Activated B cell treated with CpG ODN at 0.5 μM for 24 hours (primary cell): ENCODE data around the gene MGAT5. TPM values are rescaled to one million over a fixed set of nuclear protein-coding genes. Genes with fewer than 3 reads are reported as not detected.

Experiments used
- ATAC-seq: fragments of 200-7000 bp; cut with Tn5 transposase; one replicate; pipeline ENCODE4 v1.10.0; 2021; ENCODE audit warnings: low read depth, mild to moderate bottlenecking, moderate library complexity
- CTCF ChIA-PET: fragments of 350-600 bp; sonication (Branson Sonifier 250); formaldehyde crosslinking; loops from one replicate; lab custom pipeline; 2021; ENCODE audit warnings: antibody characterized with exemption; lab: Charles Lee
- POLR2A ChIA-PET: fragments of 350-600 bp; sonication (Branson Sonifier 250); formaldehyde crosslinking; loops from one replicate; lab custom pipeline; 2021; ENCODE audit warnings: antibody characterized with exemption; lab: Charles Lee
- DNase-seq: peaks from one replicate; pipeline ENCODE4 v3.0.0; 2022
- H3K27ac Mint-ChIP-seq: one replicate; pipeline ENCODE4 v1.8.0; 2020; ENCODE audit warnings: mixed read lengths
- H3K27me3 Mint-ChIP-seq: one replicate; pipeline ENCODE4 v1.8.0; 2021; ENCODE audit warnings: mixed read lengths
- H3K36me3 Mint-ChIP-seq: one replicate; pipeline ENCODE4 v1.8.0; 2021; ENCODE audit warnings: low read depth, mixed read lengths
- H3K4me1 Mint-ChIP-seq: one replicate; pipeline ENCODE4 v1.8.0; 2021; ENCODE audit warnings: mixed read lengths
- H3K4me3 Mint-ChIP-seq: one replicate; pipeline ENCODE4 v1.8.0; 2020; ENCODE audit warnings: mild to moderate bottlenecking, mixed read lengths
- H3K9me3 Mint-ChIP-seq: one replicate; pipeline ENCODE4 v1.8.0; 2020; ENCODE audit warnings: mixed read lengths
- CTCF ChIP-seq: fragments of 200-600 bp; IDR thresholded peaks from one replicate; pipeline ENCODE4 v1.8.0; 2022; ENCODE audit warnings: antibody characterized with exemption, mild to moderate bottlenecking
- intact Hi-C: fragments of 100-400 bp; cut with micrococcal nuclease; formaldehyde crosslinking; loops from one replicate; pipeline ENCODE4 v1.15.1; 2024
- total RNA-seq: library from RNA; stranded (reverse); gene quantifications from 2 replicates; pipeline ENCODE4 v1.2.3, GENCODE V29; 2022

MGAT5 gene
- total RNA-seq, 1 donor from 2014 or later, result 66.7 TPM

- no peaks in the 10 kb centered on the region for H3K27me3 Mint-ChIP-seq
- H3K36me3 Mint-ChIP-seq, result peaks cover 44% of the 10 kb centered on the region
- no peaks in the 10 kb centered on the region for H3K9me3 Mint-ChIP-seq
- H3K27ac Mint-ChIP-seq, result no peak overlapping the region
- H3K4me1 Mint-ChIP-seq, result peaks cover 71% of the 10 kb centered on the region
- DNase-seq (no peak), ATAC-seq (no peak)
- no peak overlapping the region for H3K4me3 Mint-ChIP-seq
- CTCF ChIA-PET, result no interaction called here
- intact Hi-C loops, result loop anchor here (5.0 kb wide), 1 partner anchor 37 kb away; no protein-coding TSS in a partner anchor
- POLR2A ChIA-PET, result no interaction called here
- TF ChIP-seq CTCF, result no peak
Measured at GRCh38 chr2:134300585-134300984, 46.7 kb downstream of the MGAT5 start.

GRCh38 chr2:134301099-134301927 lies 47.4 kb downstream of the MGAT5 start:
- H3K36me3 Mint-ChIP-seq, result peaks cover 47% of the 10 kb centered on the region
- no peak for TF ChIP-seq CTCF
- ChIA-PET CTCF (no interaction called here), POLR2A (interaction anchor here (0.7 kb wide), 1 partner anchor 31 kb away, joined by 3 read pairs; no protein-coding TSS in a partner anchor)
- H3K27me3 Mint-ChIP-seq, result no peaks in the 10 kb centered on the region
- H3K9me3 Mint-ChIP-seq, result no peaks in the 10 kb centered on the region
- H3K27ac Mint-ChIP-seq, result peak overlapping the region; percentile 46
- H3K4me1 Mint-ChIP-seq, result peaks cover 75% of the 10 kb centered on the region
- ATAC-seq, result no peak
- intact Hi-C loops, result loop anchor here (5.0 kb wide), 1 partner anchor 36 kb away; no protein-coding TSS in a partner anchor
- no peak for DNase-seq
- H3K4me3 Mint-ChIP-seq, result no peak overlapping the region

GRCh38 chr2:134301928-134302260 lies 48.0 kb downstream of the MGAT5 start:
- Mint-ChIP-seq H3K4me1 (peaks cover 81% of the 10 kb centered on the region), H3K36me3 (peaks cover 45% of the 10 kb centered on the region), H3K27ac (no peak overlapping the region), H3K9me3 (no peaks in the 10 kb centered on the region), H3K4me3 (no peak overlapping the region), H3K27me3 (no peaks in the 10 kb centered on the region)
- no peak for ATAC-seq
- POLR2A ChIA-PET, result interaction anchor here (0.6 to 0.9 kb wide), 3 partner anchors 24 to 162 kb away, joined by 3 to 4 read pairs (median 3); no protein-coding TSS in a partner anchor
- no peak for TF ChIP-seq CTCF
- CTCF ChIA-PET, result interaction anchor here (0.9 kb wide), 1 partner anchor 109 kb away, joined by 7 read pairs; no protein-coding TSS in a partner anchor
- no peak for DNase-seq
- intact Hi-C loops, result loop anchor here (1.0 to 5.0 kb wide), 2 partner anchors 8 to 35 kb away; no protein-coding TSS in a partner anchor

GRCh38 chr2:134304394-134305108 lies 50.7 kb downstream of the MGAT5 start:
- peak; percentile 40 for ATAC-seq
- intact Hi-C loops, result loop anchor here (5.0 kb wide), 1 partner anchor 33 kb away; no protein-coding TSS in a partner anchor
- Mint-ChIP-seq H3K27me3 (no peaks in the 10 kb centered on the region), H3K4me3 (no peak overlapping the region), H3K9me3 (no peaks in the 10 kb centered on the region), H3K4me1 (peaks cover 90% of the 10 kb centered on the region), H3K36me3 (peaks cover 47% of the 10 kb centered on the region), H3K27ac (peak overlapping the region; percentile 64)
- ChIA-PET POLR2A (interaction anchor here (0.6 to 1.4 kb wide), 2 partner anchors 8 to 1671 kb away, joined by 5 read pairs; no protein-coding TSS in a partner anchor), CTCF (interaction anchor here (0.7 to 1.0 kb wide), 3 partner anchors 29 to 67 kb away, joined by 3 to 4 read pairs (median 3); no protein-coding TSS in a partner anchor)
- TF ChIP-seq CTCF, result no peak
- no peak for DNase-seq
